ENCODE measurements around the gene COPZ2.
"Not testable (repeated sequence)": the region's sequence is repeated elsewhere in the genome, so short reads cannot be mapped to it uniquely, and the experiment has no call there.

The COPZ2 gene

DNA sequence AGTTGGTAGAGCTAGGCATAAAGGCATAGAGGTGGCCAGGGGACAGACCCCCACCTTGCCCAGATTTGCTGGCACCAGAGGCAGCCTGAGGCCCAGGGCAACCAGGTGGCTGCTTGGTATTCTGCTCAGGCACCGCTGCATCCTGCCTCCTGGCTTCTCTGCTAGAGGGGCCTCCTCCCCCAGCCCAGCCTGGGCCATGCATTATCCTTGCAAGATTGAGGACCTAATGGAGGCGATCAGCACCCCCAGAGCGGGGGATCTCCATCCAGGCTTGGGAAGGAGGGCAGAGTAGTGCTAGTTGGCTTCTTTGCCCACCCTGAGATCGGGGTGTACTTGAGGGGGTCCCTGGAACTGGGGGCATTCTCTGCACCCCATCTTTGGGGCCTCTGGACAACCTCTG is 42.9 kb downstream of the COPZ2 start:
- TF ChIP-seq, protein P1, sequence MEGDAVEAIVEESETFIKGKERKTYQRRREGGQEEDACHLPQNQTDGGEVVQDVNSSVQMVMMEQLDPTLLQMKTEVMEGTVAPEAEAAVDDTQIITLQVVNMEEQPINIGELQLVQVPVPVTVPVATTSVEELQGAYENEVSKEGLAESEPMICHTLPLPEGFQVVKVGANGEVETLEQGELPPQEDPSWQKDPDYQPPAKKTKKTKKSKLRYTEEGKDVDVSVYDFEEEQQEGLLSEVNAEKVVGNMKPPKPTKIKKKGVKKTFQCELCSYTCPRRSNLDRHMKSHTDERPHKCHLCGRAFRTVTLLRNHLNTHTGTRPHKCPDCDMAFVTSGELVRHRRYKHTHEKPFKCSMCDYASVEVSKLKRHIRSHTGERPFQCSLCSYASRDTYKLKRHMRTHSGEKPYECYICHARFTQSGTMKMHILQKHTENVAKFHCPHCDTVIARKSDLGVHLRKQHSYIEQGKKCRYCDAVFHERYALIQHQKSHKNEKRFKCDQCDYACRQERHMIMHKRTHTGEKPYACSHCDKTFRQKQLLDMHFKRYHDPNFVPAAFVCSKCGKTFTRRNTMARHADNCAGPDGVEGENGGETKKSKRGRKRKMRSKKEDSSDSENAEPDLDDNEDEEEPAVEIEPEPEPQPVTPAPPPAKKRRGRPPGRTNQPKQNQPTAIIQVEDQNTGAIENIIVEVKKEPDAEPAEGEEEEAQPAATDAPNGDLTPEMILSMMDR (IDR thresholded peaks at IDR 0.05; ENCODE audit: low read depth, low read length, missing control alignments), result no peak
- no peak overlapping the region for H3K4me3 ChIP-seq (ENCODE audit: low read depth, low read length)
- no peak for DNase-seq (ENCODE audit: low read depth)

DNA sequence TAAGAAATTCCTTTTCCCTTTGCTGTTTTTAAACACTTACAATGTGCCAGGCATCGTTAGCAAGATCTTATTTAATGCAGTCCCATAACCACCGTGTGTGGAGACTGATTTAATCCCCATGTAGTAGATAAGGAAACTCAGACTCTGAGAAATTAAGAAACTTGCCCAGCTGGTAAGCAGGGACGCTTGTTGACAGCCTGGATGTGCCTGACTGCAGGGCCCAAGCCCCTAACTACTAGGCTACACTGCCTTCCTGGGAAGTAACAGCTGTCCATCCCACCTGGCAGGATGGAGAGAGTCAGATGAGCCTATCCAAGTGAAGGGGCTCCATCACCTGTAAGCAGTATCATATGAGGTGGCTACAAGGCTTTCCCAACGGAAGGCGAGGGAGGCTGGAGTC is 43.6 kb downstream of the COPZ2 start:
- no peak for DNase-seq (ENCODE audit: low read depth)
- TF ChIP-seq, protein P1 (IDR thresholded peaks at IDR 0.05; ENCODE audit: low read depth, low read length, missing control alignments), result no peak
- H3K4me3 ChIP-seq (ENCODE audit: low read depth, low read length), result no peak overlapping the region

DNA sequence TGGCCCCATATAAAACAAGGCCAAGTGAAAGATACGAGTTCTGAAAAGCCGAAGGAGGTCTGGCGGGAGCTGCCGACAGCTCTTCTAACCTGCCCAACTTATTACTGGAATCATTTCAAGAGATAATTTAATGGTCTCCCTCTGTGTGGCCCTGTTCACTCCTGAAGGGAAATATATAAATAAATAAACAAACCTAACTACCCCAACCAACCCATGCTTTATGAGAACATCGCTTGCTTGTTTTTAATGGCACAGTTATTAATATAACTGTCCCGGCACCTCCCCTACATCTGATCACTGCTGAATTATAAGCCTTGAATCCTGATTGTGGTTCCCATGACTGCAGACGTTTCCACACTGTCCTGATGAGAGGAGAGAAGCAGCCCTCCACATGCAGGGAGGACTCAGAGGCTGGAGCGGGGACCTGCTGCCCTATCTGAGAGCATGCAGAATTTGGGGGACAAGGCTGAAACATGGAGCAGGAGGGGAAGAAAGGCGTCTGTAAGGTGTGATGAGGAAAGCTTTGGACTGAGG is 44.5 kb downstream of the COPZ2 start:
- TF ChIP-seq, protein P1 (IDR thresholded peaks at IDR 0.05; ENCODE audit: low read depth, low read length, missing control alignments), result no peak
- DNase-seq (ENCODE audit: low read depth), result no peak
- no peak overlapping the region for H3K4me3 ChIP-seq (ENCODE audit: low read depth, low read length)

DNA sequence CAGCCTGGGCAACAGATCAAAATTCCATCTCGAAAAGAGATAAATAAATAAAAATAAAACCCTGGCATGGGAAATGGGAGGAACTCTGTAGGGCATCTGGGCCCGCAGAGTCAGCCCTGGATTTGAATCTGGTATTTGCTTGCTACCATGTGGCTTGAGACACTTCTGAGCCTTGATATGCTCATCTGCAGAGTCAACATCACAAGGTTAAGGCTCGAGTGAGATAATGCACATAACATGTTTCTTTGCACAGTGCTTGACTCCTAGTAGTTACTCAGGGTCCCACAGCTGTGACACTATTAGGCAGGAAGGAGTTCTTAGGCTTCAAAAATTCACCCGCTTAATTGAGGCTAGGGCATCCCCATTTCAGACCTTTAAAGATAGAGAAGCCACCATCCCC is 45.4 kb downstream of the COPZ2 start:
- no peak overlapping the region for H3K4me3 ChIP-seq (ENCODE audit: low read depth, low read length)
- TF ChIP-seq, protein P1 (IDR thresholded peaks at IDR 0.05; ENCODE audit: low read depth, low read length, missing control alignments), result no peak
- DNase-seq (ENCODE audit: low read depth), result no peak

DNA sequence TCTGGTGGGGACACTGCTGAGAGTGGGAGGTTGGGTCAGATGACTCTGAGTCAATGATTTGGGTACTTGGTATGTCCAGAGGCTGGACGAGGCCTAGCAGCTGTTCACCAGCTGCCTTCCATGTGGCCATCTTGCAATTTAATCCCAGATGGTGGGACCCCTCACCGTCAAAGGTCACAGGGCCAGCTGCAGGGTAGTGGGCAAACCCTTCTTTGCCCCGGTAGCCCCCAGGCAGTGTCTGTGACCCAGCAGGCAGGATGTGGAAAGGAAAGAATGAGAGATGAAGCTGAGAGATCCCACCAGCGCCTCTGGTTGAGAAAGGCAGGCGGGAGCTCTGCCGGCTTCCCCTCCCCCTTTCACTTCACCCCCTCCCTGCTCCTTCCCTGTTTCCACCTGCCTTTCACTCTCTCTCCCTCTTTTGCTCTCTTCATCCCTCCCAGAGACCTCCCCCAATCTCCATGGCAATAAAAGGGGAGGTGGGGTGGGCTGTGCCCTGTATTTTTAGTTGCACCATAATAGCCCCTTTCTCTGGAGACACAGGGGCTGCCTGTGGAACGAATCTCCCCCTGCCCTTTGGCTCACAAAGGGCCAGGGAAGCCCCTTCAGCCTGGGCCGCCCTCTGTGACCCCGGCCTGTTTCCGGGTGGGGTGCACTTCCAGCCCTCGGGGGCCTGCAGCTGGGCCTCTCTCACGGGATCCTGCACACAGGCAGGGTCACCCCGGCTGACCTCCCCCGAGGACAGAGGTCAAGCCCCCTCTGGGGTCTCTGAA is 46.5 kb downstream of the COPZ2 start:
- TF ChIP-seq, protein P1 (IDR thresholded peaks at IDR 0.05; ENCODE audit: low read depth, low read length, missing control alignments), result no peak
- no peak overlapping the region for H3K4me3 ChIP-seq (ENCODE audit: low read depth, low read length)
- DNase-seq (ENCODE audit: low read depth), result no peak

DNA sequence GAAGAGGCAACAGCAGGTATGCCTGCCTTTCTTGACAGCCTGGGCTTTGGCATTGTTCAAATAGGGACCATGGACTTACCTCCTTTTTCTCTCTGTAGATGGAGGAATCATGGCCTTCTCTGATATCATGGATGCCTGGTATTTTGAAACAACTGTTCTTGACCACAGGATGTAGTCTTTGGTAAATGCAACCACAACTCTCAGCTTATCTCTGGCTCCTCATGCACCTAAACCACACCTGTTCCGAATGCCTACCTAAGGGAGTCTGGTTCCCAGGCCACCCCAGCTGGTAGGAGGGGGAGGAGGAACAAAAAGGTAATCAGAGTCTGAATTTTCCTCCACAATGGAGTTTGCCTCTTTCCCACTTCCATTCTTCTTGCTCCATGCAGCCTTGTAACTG is 47.9 kb downstream of the COPZ2 start:
- DNase-seq (ENCODE audit: low read depth), result no peak
- TF ChIP-seq, protein P1 (IDR thresholded peaks at IDR 0.05; ENCODE audit: low read depth, low read length, missing control alignments), result no peak
- H3K4me3 ChIP-seq (ENCODE audit: low read depth, low read length), result no peak overlapping the region

DNA sequence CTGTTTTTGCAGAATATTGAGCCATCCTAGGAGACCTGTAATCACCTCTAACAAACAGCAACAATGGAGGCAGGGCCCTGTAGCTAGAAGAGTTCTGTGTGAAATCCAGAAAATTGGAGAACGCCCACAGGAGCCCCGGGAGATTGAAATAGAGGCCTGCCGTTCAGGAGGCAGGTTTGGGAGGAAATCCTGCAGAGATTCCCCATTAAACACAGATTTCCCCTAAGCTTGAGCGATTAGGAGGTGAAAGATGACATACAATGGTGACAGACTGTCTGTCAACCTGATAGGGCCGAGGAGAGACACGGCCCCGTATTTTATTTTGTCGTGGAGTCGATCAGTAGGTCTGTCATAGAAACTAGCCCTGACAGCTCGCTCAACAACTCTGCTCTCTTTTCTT is 48.4 kb downstream of the COPZ2 start:
- TF ChIP-seq, protein P1 (IDR thresholded peaks at IDR 0.05; ENCODE audit: low read depth, low read length, missing control alignments), result no peak
- DNase-seq (ENCODE audit: low read depth), result no peak
- H3K4me3 ChIP-seq (ENCODE audit: low read depth, low read length), result no peak overlapping the region

DNA sequence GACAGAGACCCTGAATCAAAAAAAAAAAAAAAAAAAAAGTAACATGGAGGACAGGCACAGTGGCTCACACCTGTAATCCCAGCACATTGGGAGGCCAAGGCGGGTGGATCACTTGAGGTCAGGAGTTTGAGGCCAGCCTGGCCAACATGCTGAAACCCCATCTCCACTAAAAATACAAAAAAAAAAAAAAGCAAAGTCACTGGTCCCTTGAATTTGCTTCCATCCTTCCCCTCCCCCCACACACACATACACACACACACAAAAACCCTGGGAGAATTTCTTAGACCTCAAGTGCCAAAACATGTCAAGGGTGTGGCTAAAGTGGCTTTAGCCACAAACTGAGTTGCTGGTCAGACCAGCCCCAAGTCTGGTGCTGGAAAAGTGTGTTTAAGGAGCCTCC is 49.2 kb downstream of the COPZ2 start:
- DNase-seq (ENCODE audit: low read depth); H3K4me3 ChIP-seq (ENCODE audit: low read depth, low read length): not testable (repeated sequence)
